ENCODE data around the gene DOCK7.
A peak's percentile ranks its signal among the peaks of the same experiment; 100 is the strongest.

The DOCK7 gene

DNA sequence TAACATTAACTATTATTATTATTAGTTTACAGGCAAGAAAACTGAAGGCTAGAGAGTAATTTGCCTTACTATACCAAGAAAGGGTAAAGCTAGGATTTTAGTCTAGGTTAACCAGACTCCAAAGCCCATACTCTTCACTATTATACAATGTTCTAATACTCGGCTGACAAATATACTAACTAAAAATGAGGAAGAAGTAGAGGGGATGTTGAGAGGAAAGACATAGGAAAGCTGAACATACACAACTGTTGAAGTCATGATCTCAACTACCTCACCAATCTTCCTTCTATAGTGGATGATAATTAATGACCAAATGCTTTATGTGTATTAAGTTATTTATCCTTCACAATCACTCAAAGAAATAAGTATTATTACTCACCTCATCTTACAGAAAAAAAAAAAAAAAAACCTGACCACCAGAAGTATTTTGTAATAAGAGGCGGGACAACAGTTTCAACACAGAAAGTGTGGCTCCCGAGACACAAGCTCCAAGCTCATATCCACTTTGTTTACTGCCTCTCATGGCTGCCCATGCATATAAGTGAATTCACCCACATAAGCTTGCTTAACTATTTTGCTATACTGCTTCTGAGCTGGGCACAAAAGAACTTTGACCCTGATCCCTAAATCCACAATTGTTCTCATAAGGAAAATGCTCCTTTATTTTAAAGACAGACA lies 173.3 kb downstream of the DOCK7 start:
- no peak for DNase-seq

GRCh38 chr1:62513013-62513412 lies 175.2 kb downstream of the DOCK7 start:
- DNase-seq, result no peak

DNA sequence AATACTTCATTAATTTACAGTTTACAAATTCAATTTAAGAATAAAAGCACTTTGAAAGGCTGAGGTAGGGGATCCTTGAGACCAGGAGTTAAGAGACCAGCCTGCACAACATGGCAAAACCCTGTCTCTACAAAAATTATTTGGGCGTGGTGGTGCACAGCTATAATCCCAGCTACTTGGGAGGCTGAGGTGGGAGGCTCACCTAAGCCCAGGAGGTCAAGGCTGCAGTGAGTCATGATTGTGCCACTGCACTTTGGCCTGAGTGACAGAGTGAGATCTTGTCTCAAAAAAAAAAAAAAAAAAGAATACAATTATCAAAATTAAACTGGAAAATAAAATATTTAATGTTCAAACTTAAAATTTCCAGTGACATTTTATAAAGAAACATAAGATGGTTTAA lies 179.2 kb downstream of the DOCK7 start:
- DNase-seq, result no peak

DNA sequence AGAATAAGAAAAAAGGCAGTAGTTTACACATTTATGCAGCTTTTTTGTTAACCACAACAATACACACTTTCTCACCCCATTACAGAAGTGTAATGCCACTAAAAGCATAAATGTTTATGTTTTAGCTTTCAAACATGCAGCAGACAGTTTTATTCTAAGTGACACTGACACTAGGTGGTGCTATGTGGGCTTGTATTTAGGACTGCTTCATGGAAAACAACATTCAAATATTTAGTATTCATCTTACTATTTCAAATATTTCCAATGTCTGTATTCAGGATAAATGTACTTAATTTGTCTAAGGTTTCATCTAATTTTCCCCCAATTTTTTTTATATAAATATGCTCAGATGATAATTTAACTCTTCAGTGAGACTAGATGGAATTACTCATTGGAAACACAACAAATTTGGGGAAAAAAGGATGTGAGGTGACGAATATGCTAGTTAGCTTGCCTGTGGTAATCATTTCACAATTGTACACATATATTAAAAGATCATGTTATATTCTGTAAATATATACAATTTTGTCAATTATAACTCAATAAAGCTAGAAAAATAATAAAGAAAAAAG lies 179.9 kb downstream of the DOCK7 start:
- no peak for DNase-seq

DNA sequence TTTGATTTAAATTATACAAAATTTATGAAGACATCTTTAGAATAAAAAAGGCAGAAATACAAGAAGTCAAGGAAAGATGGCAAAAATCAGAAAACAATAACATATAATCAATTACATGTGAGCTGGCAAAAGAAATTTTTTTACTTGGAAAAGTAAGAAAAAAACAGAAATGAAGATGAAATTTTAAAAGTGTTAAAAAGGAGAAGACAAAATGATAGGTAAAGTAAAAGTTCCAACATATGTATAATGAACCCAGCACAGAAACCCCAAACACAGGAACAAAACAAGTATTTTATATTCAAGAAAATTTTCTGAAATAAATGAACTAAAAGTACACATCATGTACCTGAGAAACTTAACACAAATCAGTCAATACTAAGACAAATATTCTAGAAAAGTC lies 188.0 kb downstream of the DOCK7 start:
- no peak for DNase-seq

- DNase-seq, result no peak
Measured at GRCh38 chr1:62494137-62494536, 194.0 kb downstream of the DOCK7 start.

DNA sequence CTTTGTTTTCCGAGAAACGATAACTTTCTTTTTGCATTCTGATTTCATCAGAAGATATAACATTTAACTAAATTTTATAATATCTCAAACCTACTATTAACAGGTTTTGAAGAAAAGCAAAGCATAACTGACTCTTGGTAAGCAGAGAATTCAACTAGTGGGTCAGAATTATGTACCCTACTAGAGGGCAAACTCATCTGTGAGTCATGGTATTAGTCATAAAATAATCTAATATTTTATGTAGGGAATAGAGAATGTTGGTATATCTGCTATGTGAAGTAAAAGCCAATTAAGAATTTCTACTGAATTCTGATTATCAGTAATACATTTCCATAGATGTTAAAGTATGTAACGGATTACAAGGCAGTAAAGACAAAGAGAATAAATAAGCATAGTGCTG lies 194.5 kb downstream of the DOCK7 start:
- DNase-seq, result no peak

DNA sequence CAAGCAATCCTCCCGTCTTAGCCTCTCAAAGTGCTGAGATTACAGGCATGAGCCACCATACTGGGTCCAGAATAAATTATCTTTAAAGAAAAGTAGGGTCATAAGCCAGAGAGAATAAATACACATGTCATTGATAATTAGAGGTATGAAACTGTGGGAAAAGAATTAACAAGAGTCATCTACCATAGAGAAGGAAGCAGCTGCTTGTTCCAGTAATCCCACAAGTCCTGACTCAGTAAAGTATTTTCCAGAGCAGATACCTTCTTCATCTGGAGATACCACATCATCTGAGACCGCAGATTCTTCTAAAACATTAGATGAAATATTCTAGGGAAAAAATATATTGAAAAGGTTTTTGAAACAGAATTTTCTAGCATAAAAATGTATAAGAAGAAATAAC lies 195.7 kb downstream of the DOCK7 start:
- no peak for DNase-seq

DNA sequence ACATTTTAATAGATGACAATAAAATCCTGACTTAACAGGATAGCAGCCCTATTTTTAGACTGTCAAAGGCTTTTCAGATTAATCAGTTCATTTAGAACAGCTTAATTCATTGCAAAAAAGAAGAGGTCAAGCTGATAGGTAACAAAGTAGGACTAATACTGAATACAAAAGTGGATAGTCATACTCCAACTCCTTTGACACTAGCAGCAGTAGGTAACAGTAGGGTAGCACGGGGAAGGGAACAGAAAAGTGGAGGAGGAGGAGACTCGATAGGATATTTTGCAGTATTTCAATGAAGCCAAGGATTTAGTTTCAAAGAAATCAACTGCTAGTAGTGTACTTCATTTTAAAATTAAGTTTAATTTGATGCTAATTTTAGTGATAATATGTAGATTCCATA lies 200.2 kb downstream of the DOCK7 start:
- DNase-seq, result no peak

DNA sequence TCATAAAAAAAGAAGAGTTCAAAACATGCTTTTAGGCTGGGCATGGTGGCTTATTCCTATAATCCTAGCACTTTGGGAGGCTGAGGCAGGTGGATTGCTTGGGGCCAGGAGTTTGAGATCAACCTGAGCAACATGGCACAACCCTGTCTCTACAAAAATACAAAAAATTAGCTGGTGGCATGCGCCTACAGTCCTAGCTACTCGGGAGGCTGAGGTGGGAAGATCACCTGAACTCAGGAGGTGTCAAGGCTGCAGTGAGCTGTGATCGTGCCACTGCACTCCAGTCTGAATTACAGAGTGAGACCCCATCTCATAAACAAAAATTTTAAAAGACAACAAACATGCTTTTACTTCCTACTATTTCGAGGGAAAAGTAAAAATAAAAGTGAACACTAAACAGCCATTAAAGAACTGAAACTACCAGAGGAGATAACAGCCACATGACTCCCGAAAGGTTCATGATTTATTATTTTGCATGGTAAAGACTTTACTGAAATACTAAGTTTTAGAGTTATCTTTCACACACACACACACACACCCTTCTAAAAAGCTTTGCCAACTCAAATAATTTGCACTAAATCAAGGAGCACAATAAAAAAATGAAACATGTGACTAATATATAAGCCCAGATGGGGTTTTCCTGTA lies 203.2 kb downstream of the DOCK7 start:
- no peak for DNase-seq

DNA sequence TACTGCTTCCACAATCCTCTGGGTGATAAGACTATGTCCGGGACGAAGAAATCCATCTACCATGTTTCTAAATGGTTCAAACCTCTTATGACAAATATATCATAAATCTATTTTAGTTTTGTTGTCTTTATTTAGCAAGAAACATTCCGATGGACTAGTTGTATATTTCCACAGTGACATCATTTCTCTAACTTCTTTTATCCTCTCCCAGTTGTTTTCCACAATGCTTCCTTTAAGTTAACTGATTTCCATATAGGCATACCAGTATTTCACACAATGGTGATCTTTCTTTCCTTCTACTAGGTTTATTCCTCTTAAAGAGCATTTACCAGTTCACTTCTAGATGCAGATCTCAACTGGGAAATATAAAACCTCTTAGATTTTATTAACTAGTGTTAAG lies 206.5 kb downstream of the DOCK7 start:
- DNase-seq, result no peak

- DNase-seq, result no peak
Measured at GRCh38 chr1:62476525-62477219, 211.5 kb downstream of the DOCK7 start.

GRCh38 chr1:62467092-62467491 lies 221.1 kb downstream of the DOCK7 start:
- no peak for DNase-seq

- no peak for DNase-seq
Measured at GRCh38 chr1:62462370-62462769, 225.8 kb downstream of the DOCK7 start.

DNA sequence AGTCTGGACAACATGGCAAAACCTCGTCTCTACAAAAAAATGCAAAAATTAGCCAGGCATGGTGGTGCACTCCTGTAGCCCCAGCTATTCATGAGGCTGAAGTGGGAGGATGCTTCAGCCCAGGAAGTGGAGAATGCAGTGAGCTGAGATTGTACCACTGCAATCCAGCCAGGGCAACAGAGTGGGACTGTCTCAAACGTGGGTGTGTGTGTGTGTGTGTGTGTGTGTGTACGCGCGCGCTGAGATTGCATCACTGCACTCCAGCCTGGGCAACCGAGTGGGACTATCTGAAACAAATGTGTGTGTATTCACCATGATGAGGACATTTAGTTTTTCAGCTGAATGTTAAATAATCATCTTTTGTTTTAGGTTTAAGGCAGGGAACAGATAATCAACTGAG lies 230.2 kb downstream of the DOCK7 start:
- DNase-seq, result no peak

- DNase-seq, result no peak
Measured at GRCh38 chr1:62452951-62453350, 235.2 kb downstream of the DOCK7 start.

DNA sequence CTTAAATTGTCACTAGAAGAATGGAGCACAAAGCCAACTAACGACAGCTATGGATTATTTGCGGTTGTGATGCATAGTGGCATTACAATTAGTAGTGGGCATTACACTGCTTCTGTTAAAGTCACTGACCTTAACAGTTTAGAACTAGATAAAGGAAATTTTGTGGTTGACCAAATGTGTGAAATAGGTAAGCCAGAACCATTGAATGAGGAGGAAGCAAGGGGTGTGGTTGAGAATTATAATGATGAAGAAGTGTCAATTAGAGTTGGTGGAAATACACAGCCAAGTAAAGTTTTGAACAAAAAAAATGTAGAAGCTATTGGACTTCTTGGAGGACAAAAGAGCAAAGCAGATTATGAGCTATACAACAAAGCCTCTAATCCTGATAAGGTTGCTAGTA lies 237.9 kb downstream of the DOCK7 start:
- DNase-seq, result no peak

DNA sequence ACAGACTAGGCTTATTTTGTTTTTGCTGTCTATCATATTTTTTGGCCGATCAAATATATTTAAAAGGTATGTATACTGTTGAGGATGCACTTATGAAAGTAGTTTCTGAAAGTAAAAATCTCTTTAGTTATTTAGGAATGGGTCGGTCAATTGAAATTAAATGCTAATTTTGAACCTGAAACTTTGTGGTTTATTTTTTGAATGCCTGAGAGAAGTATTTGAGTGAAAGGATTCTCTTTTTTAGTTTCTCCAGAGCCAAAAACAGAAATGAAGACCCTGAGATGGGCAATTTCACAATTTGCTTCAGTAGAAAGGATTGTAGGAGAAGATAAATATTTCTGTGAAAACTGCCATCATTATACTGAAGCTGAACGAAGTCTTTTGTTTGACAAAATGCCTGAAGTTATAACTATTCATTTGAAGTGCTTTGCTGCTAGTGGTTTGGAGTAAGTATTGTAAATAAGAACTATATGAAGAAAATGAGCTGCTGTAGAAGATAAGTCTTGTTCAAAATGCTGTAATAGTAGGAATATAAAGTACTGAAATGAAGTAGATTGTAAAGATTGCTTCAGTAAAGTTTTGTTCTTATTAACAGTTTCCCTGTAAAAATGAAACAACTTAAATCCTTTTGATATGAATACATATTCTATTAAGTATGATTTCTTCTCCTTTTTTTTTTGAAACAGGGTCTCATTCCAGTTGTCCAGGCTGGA lies 239.8 kb downstream of the DOCK7 start:
- no peak for DNase-seq

- no peak for DNase-seq
Measured at GRCh38 chr1:62444701-62445100, 243.5 kb downstream of the DOCK7 start.

DNA sequence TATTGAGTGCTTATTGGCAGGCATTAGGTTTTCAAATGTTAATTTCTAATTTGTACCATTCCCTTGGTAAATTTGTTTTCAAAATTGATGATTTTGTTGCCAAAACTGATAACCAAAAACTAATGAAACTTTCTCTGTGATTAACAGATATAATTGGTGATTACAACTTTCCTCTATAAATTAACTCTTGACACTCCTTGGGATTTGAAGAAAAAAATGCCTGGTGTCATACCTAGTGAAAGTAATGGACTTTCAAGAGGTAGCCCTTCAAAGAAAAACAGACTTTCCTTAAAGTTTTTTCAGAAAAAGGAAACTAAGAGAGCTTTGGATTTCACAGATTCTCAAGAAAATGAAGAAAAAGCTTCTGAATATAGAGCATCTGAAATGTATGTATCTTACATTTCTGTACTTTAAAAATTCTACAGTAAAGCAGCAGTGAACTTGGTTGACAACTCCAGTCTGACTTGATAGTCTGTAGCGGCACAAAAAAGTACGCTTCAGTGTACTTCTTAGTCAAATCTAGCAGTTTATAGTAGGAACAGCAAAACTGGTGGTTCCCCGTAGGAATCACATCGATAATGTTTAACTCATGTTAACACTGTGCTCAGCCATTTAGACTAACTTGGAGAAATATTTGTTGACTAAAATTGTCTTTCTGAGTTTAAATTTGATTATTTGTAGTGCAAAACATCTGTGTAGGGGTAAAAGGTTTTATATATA lies 248.4 kb downstream of the DOCK7 start:
- DNase-seq, result no peak

DNA sequence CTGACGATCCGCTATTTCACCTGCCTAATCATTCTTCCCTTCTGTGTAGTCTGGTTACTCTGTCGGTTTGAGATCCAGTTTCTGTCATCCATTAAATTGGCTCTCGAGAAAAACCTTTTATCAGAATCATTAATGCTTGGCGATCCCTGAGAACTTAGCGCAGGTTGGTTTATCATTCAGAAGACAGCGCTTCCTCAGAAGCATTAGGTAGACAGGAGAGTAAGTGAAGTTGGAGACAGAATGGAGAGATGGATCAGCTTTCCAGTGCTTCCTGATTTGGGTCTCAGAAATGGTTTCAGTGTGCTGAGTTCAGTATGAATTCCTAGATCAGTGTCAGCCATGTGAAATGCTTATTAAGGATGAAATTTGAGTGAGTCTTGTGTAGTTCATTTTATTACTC lies 250.0 kb downstream of the DOCK7 start:
- DNase-seq, result no peak

GRCh38 chr1:62437273-62437940 lies 250.8 kb downstream of the DOCK7 start:
- DNase-seq, result peak; percentile 28 to 41
